Cardiac fibroblast (primary cell): ENCODE data around the gene SSH2.
A peak's percentile ranks its signal among the peaks of the same experiment; 100 is the strongest.

Experiments
- DNase-seq, 2 donors: peaks; one replicate each; pipeline versions ENCODE4 v3.0.0 to v3.0.0-alpha.2; 2010; ENCODE audit warnings: low read depth in 2 of 2
- H3K4me3 ChIP-seq, 2 donors: replicated peaks in 1 of 2; 1 replicate in 1 of 2; 2 replicates in 1 of 2; pipeline ENCODE4 v1.5.1; 2011; ENCODE audit warnings: low read depth in 2 of 2, low read length in 2 of 2, mild to moderate bottlenecking in 2 of 2, moderate library complexity in 1 of 2
- CTCF ChIP-seq: IDR thresholded peaks from one replicate; pipeline ENCODE4 v1.5.1; 2011; ENCODE audit warnings: low read depth, mild to moderate bottlenecking, low read length, inconsistent platforms

The SSH2 gene

GRCh38 chr17:29627951-29628350, 302.1 kb downstream of the SSH2 start:
- DNase-seq, result no peak
- no peak for TF ChIP-seq CTCF
- no peak overlapping the region for H3K4me3 ChIP-seq

GRCh38 chr17:29625037-29625750, 304.8 kb downstream of the SSH2 start:
- H3K4me3 ChIP-seq, result no peak overlapping the region
- peak; percentile 54 to 58 for DNase-seq
- no peak for TF ChIP-seq CTCF

GRCh38 chr17:29624586-29624985, 305.4 kb downstream of the SSH2 start:
- H3K4me3 ChIP-seq, result no peak overlapping the region
- no peak for TF ChIP-seq CTCF
- DNase-seq, result no peak

- no peak for TF ChIP-seq CTCF
- peak overlapping the region in 1 of 2 donors; percentile 72 for H3K4me3 ChIP-seq
- DNase-seq, result no peak
These were observed 306.8 kb downstream of the SSH2 start for GRCh38 chr17:29623283-29623647.

GRCh38 chr17:29622337-29623282, 307.4 kb downstream of the SSH2 start, which contains the start of gene CORO6:
Gene CORO6, minus strand, starts transcription at chr17:29622912. Its CDS starts 1,491 bp downstream, at chr17:29621421.
- TF ChIP-seq CTCF, result no peak
- peak; percentile 47 to 49 for DNase-seq
- peak within 1 kb of the TSS; percentile 72 to 76 for H3K4me3 ChIP-seq

- no peak for TF ChIP-seq CTCF
- peak overlapping the region; percentile 72 to 76 for H3K4me3 ChIP-seq
- DNase-seq, result peak; percentile 22 to 42
These were observed 308.3 kb downstream of the SSH2 start for GRCh38 chr17:29621751-29622194.
